K562 (cell line): ENCODE data around the gene GDAP2. TPM values are rescaled to one million over a fixed set of nuclear protein-coding genes. Genes with fewer than 3 reads are reported as not detected.

Experiments used
- CEBPG ChIP-seq, 3 experiments: fragments of 200-800 bp in 1 of 3; sonication (Bioruptor generic) in 1 of 3; sonication (generic) in 1 of 3; formaldehyde crosslinking in 1 of 3; IDR thresholded peaks in 2 of 3; conservative IDR thresholded peaks in 1 of 3; 2 replicates each; pipeline versions ENCODE4 v1.6.1 to v1.8.0; 2016 to 2022; ENCODE audit warnings: missing compliant biosample characterization in 2 of 3, missing genetic modification characterization in 2 of 3, mild to moderate bottlenecking in 1 of 3, missing genetic modification reagents in 1 of 3
- FIP1L1 ChIP-seq: fragments of 200-400 bp; formaldehyde crosslinking; IDR thresholded peaks from 2 replicates; pipeline ENCODE4 v1.6.1; 2018; ENCODE audit warnings: mild to moderate bottlenecking, low read depth, low read length; ENCODE audit not compliant: poor library complexity, severe bottlenecking
- HNRNPUL1 ChIP-seq: fragments of 200-400 bp; formaldehyde crosslinking; IDR thresholded peaks from 2 replicates; pipeline ENCODE4 v1.6.1; 2017; ENCODE audit warnings: low read length
- NCOA4 ChIP-seq: fragments of 450-650 bp; IDR thresholded peaks from 2 replicates; pipeline ENCODE4 v1.6.1; 2018; ENCODE audit warnings: mild to moderate bottlenecking; ENCODE audit not compliant: partially characterized antibody
- RBM34 ChIP-seq: fragments of 200-400 bp; formaldehyde crosslinking; IDR thresholded peaks from 2 replicates; pipeline ENCODE4 v1.6.1; 2018; ENCODE audit warnings: low read length, borderline replicate concordance; ENCODE audit not compliant: insufficient read depth
- SMC3 ChIP-seq: conservative IDR thresholded peaks from 2 replicates; pipeline ENCODE4 v1.6.1; 2011; ENCODE audit warnings: low read depth, low read length, improper control_type of control experiment; ENCODE audit not compliant: insufficient read depth
- TEAD1 ChIP-seq, 2 experiments: fragments of 450-650 bp in 1 of 2; sonication (generic) in 1 of 2; formaldehyde crosslinking; IDR thresholded peaks; 2 replicates each; pipeline versions ENCODE4 v1.4.0 to v1.8.0; 2020 to 2022; ENCODE audit warnings: mild to moderate bottlenecking in 2 of 2, missing genetic modification reagents in 1 of 2
- ZC3H8 ChIP-seq: fragments of 450-650 bp; IDR thresholded peaks from 2 replicates; pipeline ENCODE4 v1.6.1; 2017
- ZFPM2 ChIP-seq: fragments of 250-450 bp; sonication (Bioruptor Pico); IDR thresholded peaks from 2 replicates; pipeline ENCODE4 v1.5.1; 2022; ENCODE audit warnings: mild to moderate bottlenecking
- ZNF57 ChIP-seq: fragments of 450-650 bp; formaldehyde crosslinking; IDR thresholded peaks from 2 replicates; pipeline ENCODE4 v1.4.0; 2020; ENCODE audit warnings: mild to moderate bottlenecking, moderate library complexity
- ZNF764 ChIP-seq: fragments of 250-450 bp; sonication (Bioruptor Pico); IDR thresholded peaks from 2 replicates; pipeline ENCODE4 v1.4.0; 2020; ENCODE audit warnings: low read depth, mild to moderate bottlenecking, moderate library complexity
- polyA plus RNA-seq, 8 experiments: library from polyadenylated mRNA; depleted of rRNA in 4 of 8; stranded (reverse) in 5 of 8; unstranded in 3 of 8; fragments of >200 nt; fragmentation: Nextera tagmentation in 2 of 8; fragmentation: Illumina TruSeq in 1 of 8; extraction: Ambion mirVana in 2 of 8; extraction: Trizol in 1 of 8; gene quantifications; 2 replicates each; pipeline versions ENCODE4 v1.2.1 to v1.2.3, GENCODE V29; 2011 to 2014; ENCODE audit warnings: inconsistent platforms in 1 of 8, missing spikeins in 1 of 8
- total RNA-seq, 7 experiments: library from RNA; depleted of rRNA in 6 of 7; stranded (reverse); fragments of >200 nt in 6 of 7; fragmentation: Illumina TruSeq in 2 of 7; extraction: Trizol in 2 of 7; gene quantifications; 2 replicates each; pipeline versions ENCODE4 v1.2.1 to v1.2.3, GENCODE V29; 2011 to 2021; ENCODE audit warnings: low replicate concordance in 1 of 7
- TF ChIP-seq, protein P1 (sequence below): sonication (generic); formaldehyde crosslinking; IDR thresholded peaks from 2 replicates; pipeline ENCODE4 v1.8.0; 2023; ENCODE audit warnings: missing genetic modification reagents, mild to moderate bottlenecking, borderline replicate concordance
- TF ChIP-seq, protein P2 (sequence below): fragments of 450-650 bp; IDR thresholded peaks from 2 replicates; pipeline ENCODE4 v1.7.0; 2016; ENCODE audit warnings: borderline replicate concordance
- TF ChIP-seq, protein P3 (sequence below): fragments of 250-450 bp; sonication (Bioruptor Pico); IDR thresholded peaks from 2 replicates; pipeline ENCODE4 v1.8.0; 2021; ENCODE audit warnings: moderate library complexity, mild to moderate bottlenecking, inconsistent platforms

Gene GDAP2
- total and polyA plus RNA-seq, 9 of the 15 experiments (the other 6 are each of a cell fraction or from before 2014, with no cell fraction given) = 4.1 to 23.1 (median 13.2) TPM

DNA sequence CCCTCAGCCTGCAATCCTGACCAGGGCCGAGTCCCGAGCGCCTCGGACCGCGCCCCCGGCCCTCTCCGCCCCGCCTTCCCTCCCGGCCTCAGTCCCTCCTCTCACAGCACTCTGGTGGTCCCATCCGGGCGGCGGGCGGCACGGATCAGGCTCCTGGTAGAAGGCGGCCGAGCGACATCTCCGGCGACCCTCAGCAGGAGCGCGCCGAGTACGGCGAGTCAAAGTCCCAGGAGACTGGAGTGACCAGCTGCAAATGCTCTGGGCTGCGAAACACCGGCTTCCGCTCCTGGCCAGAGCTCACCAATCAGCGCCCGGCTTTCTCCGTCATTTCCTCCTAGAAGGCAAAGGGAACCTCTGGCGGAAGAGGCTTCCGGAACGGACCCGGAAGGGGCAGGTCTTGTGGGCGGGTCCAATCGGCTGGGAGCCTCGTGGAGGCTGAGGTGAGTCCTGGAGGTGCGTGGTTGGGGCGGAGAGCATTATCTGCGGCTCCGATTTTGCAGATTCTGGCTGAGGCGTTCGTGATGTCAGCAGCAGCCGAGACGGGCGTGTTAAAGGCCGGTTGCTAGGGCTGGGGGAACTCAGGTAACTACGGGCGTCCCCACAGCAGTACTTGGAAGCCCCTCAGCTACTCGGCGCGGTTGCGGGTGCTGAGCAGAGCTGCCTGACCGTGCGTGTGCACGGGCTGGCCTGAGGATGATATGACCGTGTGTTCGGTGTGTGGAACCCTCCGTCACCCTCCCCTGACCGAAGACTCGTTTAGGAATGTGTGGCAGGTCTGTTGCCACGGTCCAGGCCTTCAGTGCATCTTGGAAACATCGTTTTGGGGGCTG, at the start of gene GDAP2, which contains the start of gene WDR3 (continued):
- TF ChIP-seq, protein P1, sequence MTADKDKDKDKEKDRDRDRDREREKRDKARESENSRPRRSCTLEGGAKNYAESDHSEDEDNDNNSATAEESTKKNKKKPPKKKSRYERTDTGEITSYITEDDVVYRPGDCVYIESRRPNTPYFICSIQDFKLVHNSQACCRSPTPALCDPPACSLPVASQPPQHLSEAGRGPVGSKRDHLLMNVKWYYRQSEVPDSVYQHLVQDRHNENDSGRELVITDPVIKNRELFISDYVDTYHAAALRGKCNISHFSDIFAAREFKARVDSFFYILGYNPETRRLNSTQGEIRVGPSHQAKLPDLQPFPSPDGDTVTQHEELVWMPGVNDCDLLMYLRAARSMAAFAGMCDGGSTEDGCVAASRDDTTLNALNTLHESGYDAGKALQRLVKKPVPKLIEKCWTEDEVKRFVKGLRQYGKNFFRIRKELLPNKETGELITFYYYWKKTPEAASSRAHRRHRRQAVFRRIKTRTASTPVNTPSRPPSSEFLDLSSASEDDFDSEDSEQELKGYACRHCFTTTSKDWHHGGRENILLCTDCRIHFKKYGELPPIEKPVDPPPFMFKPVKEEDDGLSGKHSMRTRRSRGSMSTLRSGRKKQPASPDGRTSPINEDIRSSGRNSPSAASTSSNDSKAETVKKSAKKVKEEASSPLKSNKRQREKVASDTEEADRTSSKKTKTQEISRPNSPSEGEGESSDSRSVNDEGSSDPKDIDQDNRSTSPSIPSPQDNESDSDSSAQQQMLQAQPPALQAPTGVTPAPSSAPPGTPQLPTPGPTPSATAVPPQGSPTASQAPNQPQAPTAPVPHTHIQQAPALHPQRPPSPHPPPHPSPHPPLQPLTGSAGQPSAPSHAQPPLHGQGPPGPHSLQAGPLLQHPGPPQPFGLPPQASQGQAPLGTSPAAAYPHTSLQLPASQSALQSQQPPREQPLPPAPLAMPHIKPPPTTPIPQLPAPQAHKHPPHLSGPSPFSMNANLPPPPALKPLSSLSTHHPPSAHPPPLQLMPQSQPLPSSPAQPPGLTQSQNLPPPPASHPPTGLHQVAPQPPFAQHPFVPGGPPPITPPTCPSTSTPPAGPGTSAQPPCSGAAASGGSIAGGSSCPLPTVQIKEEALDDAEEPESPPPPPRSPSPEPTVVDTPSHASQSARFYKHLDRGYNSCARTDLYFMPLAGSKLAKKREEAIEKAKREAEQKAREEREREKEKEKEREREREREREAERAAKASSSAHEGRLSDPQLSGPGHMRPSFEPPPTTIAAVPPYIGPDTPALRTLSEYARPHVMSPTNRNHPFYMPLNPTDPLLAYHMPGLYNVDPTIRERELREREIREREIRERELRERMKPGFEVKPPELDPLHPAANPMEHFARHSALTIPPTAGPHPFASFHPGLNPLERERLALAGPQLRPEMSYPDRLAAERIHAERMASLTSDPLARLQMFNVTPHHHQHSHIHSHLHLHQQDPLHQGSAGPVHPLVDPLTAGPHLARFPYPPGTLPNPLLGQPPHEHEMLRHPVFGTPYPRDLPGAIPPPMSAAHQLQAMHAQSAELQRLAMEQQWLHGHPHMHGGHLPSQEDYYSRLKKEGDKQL (CRISPR knock-in tag) = no peak; the same call in 1 of the 2 replicates
- TF ChIP-seq HNRNPUL1 (no peak), FIP1L1 (peak; percentile 58), ZNF764 (no peak), ZFPM2 (CRISPR knock-in tag) (no peak), NCOA4 (no peak), ZC3H8 (no peak), SMC3 (no peak), TEAD1 (CRISPR knock-in tag; IDR thresholded peaks at IDR 0.05) (no peak), ZNF57 (CRISPR knock-in tag) (no peak), CEBPG (CRISPR knock-in tag; IDR thresholded peaks at IDR 0.05) (no peak), CEBPG (tag; conservative IDR thresholded peaks at IDR 0.05 in 1 of 2, IDR thresholded peaks at IDR 0.05 in 1 of 2) (no peak), RBM34 (no peak)
- TF ChIP-seq, protein P2, sequence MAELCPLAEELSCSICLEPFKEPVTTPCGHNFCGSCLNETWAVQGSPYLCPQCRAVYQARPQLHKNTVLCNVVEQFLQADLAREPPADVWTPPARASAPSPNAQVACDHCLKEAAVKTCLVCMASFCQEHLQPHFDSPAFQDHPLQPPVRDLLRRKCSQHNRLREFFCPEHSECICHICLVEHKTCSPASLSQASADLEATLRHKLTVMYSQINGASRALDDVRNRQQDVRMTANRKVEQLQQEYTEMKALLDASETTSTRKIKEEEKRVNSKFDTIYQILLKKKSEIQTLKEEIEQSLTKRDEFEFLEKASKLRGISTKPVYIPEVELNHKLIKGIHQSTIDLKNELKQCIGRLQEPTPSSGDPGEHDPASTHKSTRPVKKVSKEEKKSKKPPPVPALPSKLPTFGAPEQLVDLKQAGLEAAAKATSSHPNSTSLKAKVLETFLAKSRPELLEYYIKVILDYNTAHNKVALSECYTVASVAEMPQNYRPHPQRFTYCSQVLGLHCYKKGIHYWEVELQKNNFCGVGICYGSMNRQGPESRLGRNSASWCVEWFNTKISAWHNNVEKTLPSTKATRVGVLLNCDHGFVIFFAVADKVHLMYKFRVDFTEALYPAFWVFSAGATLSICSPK = no peak
- TF ChIP-seq, protein P3, sequence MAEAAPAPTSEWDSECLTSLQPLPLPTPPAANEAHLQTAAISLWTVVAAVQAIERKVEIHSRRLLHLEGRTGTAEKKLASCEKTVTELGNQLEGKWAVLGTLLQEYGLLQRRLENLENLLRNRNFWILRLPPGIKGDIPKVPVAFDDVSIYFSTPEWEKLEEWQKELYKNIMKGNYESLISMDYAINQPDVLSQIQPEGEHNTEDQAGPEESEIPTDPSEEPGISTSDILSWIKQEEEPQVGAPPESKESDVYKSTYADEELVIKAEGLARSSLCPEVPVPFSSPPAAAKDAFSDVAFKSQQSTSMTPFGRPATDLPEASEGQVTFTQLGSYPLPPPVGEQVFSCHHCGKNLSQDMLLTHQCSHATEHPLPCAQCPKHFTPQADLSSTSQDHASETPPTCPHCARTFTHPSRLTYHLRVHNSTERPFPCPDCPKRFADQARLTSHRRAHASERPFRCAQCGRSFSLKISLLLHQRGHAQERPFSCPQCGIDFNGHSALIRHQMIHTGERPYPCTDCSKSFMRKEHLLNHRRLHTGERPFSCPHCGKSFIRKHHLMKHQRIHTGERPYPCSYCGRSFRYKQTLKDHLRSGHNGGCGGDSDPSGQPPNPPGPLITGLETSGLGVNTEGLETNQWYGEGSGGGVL = no peak
